ENCODE data around the gene STAC3.

Gene STAC3

DNA sequence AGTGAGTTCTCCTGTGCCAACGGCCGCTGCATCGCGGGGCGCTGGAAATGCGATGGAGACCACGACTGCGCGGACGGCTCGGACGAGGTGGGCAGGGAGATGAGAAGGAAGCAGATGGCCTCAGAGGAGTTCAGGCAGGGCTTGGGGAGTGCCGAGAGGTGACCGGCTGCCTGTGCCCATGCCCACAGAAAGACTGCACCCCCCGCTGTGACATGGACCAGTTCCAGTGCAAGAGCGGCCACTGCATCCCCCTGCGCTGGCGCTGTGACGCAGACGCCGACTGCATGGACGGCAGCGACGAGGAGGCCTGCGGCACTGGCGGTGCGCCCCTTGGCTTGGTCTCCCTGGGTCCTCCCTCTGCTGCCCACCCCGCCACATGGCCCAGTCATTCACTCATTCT is 47.8 kb downstream of the STAC3 start:
- no peak for ATAC-seq
- no peaks in the 10 kb centered on the region for H3K9me3 Mint-ChIP-seq
- DNase-seq: no peak
- H3K27ac Mint-ChIP-seq: no peak overlapping the region
- no peak overlapping the region for H3K4me3 Mint-ChIP-seq
- H3K27me3 Mint-ChIP-seq: no peaks in the 10 kb centered on the region
- H3K4me1 Mint-ChIP-seq: no peaks in the 10 kb centered on the region

DNA sequence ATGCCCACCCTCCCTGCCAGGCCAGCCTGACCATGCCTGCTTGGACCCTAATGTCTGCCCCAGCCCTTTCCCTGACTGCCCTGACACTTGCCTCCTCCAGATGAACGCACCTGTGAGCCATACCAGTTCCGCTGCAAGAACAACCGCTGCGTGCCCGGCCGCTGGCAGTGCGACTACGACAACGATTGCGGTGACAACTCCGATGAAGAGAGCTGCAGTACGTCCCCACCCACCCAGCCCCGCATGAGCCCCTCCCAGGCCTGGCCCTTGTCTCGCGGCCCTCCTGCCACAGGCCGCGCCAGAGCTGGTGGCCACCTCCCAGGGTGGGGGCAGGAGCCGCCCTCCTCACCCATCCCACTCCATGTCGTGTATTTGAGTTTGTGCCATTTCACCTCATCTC is 48.7 kb downstream of the STAC3 start:
- ATAC-seq (no peak), DNase-seq (no peak)
- Mint-ChIP-seq H3K4me1 (no peaks in the 10 kb centered on the region), H3K27me3 (no peaks in the 10 kb centered on the region), H3K4me3 (no peak overlapping the region), H3K27ac (no peak overlapping the region), H3K9me3 (no peaks in the 10 kb centered on the region)

GRCh38 chr12:57201631-57202030 is 49.4 kb downstream of the STAC3 start:
- H3K27me3 Mint-ChIP-seq: no peaks in the 10 kb centered on the region

DNA sequence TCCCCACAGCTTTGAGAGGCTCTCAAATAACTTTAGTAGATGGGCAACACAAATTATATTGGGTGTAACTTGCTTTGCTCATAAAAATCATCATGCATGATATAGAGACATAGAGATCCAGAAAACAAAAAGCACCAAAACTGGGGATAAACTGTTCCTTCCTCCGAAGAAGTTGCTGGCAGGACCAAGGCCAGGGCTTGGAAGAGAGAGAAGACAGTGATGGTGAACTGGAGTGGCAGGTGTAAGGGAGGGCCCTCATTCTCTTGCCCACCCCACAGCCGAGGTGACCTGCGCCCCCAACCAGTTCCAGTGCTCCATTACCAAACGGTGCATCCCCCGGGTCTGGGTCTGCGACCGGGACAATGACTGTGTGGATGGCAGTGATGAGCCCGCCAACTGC is 49.8 kb downstream of the STAC3 start:
- no peak overlapping the region for H3K4me3 Mint-ChIP-seq
- no peak overlapping the region for H3K27ac Mint-ChIP-seq
- ATAC-seq (no peak), DNase-seq (no peak)
- H3K4me1 Mint-ChIP-seq: no peaks in the 10 kb centered on the region
- H3K27me3 Mint-ChIP-seq: no peaks in the 10 kb centered on the region
- H3K9me3 Mint-ChIP-seq: no peaks in the 10 kb centered on the region

More at GRCh38 chr12:57201631-57202030, 49.4 kb downstream of the STAC3 start:
- Mint-ChIP-seq H3K4me1 (no peaks in the 10 kb centered on the region), H3K9me3 (no peaks in the 10 kb centered on the region), H3K27ac (no peak overlapping the region), H3K4me3 (no peak overlapping the region)
- DNase-seq (no peak), ATAC-seq (no peak)

- ATAC-seq (no peak), DNase-seq (no peak)
- no peak overlapping the region for H3K27ac Mint-ChIP-seq
- no peaks in the 10 kb centered on the region for H3K4me1 Mint-ChIP-seq
- H3K4me3 Mint-ChIP-seq: no peak overlapping the region
- no peaks in the 10 kb centered on the region for H3K9me3 Mint-ChIP-seq
- no peaks in the 10 kb centered on the region for H3K27me3 Mint-ChIP-seq
These were observed 50.5 kb downstream of the STAC3 start for GRCh38 chr12:57200497-57200896.

DNA sequence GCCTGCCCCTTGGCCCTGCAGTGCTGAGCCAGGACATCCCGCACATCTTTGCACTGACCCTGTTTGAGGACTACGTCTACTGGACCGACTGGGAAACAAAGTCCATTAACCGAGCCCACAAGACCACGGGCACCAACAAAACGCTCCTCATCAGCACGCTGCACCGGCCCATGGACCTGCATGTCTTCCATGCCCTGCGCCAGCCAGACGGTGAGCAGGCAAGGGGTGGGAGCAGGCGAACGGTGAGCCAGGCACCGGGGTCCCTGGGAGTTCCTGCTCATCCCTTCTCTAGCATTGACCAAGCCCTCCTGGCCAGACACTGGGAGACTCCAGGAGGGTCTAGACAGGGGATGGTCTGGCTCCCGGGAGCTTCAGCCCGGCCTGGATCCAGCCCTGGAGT is 51.8 kb downstream of the STAC3 start:
- H3K27ac Mint-ChIP-seq: no peak overlapping the region
- ATAC-seq (no peak), DNase-seq (no peak)
- no peak overlapping the region for H3K4me3 Mint-ChIP-seq
- H3K4me1 Mint-ChIP-seq: no peaks in the 10 kb centered on the region
- no peaks in the 10 kb centered on the region for H3K27me3 Mint-ChIP-seq
- H3K9me3 Mint-ChIP-seq: no peaks in the 10 kb centered on the region

DNA sequence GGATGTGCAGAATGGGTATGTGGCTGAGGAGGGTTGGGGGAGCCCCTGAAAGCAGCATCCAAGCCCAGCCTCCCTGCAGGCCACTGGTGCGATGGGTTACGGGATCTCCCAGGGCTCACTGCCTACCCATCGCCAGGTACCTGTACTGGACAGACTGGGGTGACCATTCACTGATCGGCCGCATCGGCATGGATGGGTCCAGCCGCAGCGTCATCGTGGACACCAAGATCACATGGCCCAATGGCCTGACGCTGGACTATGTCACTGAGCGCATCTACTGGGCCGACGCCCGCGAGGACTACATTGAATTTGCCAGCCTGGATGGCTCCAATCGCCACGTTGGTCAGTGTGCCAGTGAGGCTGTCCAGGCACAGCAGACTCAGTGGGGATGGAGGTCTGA is 52.7 kb downstream of the STAC3 start:
- no peaks in the 10 kb centered on the region for H3K4me1 Mint-ChIP-seq
- DNase-seq (no peak), ATAC-seq (no peak)
- no peaks in the 10 kb centered on the region for H3K27me3 Mint-ChIP-seq
- no peaks in the 10 kb centered on the region for H3K9me3 Mint-ChIP-seq
- no peak overlapping the region for H3K27ac Mint-ChIP-seq
- H3K4me3 Mint-ChIP-seq: no peak overlapping the region

GRCh38 chr12:57196956-57197355 is 54.0 kb downstream of the STAC3 start:
- H3K27me3 Mint-ChIP-seq: no peaks in the 10 kb centered on the region
- H3K27ac Mint-ChIP-seq: no peak overlapping the region
- H3K4me1 Mint-ChIP-seq: no peaks in the 10 kb centered on the region
- no peak for ATAC-seq
- DNase-seq: no peak
- H3K4me3 Mint-ChIP-seq: no peak overlapping the region
- no peaks in the 10 kb centered on the region for H3K9me3 Mint-ChIP-seq

- H3K27me3 Mint-ChIP-seq: no peaks in the 10 kb centered on the region
- H3K27ac Mint-ChIP-seq: peak overlapping the region in 1 of 2 donors; percentile 35
- H3K4me3 Mint-ChIP-seq: no peak overlapping the region
- ATAC-seq (no peak), DNase-seq (no peak)
- H3K4me1 Mint-ChIP-seq: no peaks in the 10 kb centered on the region
- H3K9me3 Mint-ChIP-seq: no peaks in the 10 kb centered on the region
These were observed 54.5 kb downstream of the STAC3 start for GRCh38 chr12:57196439-57196838.

DNA sequence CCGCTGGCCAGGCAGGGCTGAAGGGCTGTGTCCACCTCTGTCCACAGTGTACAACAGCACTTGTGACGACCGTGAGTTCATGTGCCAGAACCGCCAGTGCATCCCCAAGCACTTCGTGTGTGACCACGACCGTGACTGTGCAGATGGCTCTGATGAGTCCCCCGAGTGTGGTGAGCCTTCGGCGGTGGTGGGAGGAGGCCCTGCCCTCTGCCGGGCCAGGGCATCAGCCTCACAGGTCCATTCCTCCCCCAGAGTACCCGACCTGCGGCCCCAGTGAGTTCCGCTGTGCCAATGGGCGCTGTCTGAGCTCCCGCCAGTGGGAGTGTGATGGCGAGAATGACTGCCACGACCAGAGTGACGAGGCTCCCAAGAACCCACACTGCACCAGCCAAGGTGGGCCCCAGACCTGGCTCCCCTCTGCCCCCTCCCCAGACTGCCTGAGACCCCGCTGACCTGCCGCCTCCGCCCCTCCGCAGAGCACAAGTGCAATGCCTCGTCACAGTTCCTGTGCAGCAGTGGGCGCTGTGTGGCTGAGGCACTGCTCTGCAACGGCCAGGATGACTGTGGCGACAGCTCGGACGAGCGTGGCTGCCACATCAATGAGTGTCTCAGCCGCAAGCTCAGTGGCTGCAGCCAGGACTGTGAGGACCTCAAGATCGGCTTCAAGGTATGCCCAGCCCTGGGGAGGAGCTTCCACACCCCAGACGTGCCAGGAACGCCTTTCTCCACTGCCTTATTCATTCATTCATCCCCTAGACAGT is 55.2 kb downstream of the STAC3 start:
- no peak overlapping the region for H3K4me3 Mint-ChIP-seq
- H3K9me3 Mint-ChIP-seq: no peaks in the 10 kb centered on the region
- H3K4me1 Mint-ChIP-seq: no peaks in the 10 kb centered on the region
- no peak for ATAC-seq
- DNase-seq: no peak
- H3K27ac Mint-ChIP-seq: no peak overlapping the region
- H3K27me3 Mint-ChIP-seq: no peaks in the 10 kb centered on the region

GRCh38 chr12:57195186-57195585 is 55.8 kb downstream of the STAC3 start:
- Mint-ChIP-seq H3K27me3 (no peaks in the 10 kb centered on the region), H3K27ac (peak overlapping the region in 1 of 2 donors; percentile 27), H3K4me3 (no peak overlapping the region), H3K9me3 (no peaks in the 10 kb centered on the region), H3K4me1 (no peaks in the 10 kb centered on the region)
- ATAC-seq (no peak), DNase-seq (no peak)

DNA sequence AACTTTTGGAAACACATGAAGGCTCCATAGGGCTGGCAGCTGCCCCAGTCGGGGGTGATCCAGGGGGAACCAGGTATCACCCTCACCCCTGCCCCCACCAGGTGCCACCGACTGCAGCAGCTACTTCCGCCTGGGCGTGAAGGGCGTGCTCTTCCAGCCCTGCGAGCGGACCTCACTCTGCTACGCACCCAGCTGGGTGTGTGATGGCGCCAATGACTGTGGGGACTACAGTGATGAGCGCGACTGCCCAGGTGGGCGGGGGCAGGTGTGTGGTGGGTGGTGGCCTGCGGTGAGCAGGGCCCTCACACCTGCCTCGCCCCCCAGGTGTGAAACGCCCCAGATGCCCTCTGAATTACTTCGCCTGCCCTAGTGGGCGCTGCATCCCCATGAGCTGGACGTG is 56.7 kb downstream of the STAC3 start:
- ATAC-seq (no peak), DNase-seq (no peak)
- Mint-ChIP-seq H3K4me3 (no peak overlapping the region), H3K27ac (no peak overlapping the region), H3K27me3 (no peaks in the 10 kb centered on the region), H3K4me1 (no peaks in the 10 kb centered on the region), H3K9me3 (no peaks in the 10 kb centered on the region)

DNA sequence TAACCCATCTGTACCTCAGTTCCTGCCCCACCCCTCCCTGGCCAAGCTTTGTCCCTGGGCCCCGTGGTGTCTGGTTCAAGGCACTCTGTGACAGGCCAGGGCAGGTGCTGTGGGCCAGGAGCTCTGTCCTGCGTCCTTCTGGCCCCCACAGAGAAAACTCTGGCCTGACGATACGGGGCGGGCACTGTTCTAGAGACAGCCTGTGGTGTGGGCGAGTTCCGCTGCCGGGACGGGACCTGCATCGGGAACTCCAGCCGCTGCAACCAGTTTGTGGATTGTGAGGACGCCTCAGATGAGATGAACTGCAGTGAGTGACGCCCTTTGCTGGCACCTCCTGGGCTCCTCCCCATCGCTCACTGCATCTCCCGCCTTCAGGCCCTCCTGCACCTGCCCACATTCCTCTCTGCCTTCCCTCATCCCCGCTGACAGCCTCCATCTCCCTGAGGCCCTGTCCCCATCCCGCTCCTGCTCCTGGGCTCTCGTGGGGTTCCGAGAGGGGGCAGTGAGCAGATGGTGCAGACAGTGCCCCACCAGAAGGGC is 57.2 kb downstream of the STAC3 start:
- Mint-ChIP-seq H3K27ac (no peak overlapping the region), H3K9me3 (no peaks in the 10 kb centered on the region), H3K27me3 (no peaks in the 10 kb centered on the region), H3K4me3 (no peak overlapping the region), H3K4me1 (no peaks in the 10 kb centered on the region)
- no peak for DNase-seq
- ATAC-seq: no peak
